Duodenal mucosa (tissue), 2 donors: ENCODE data around the gene MRFAP1.

Experiments used
- H3K27ac ChIP-seq: one replicate; pipeline ENCODE4 v1.7.0; 2013; ENCODE audit warnings: low read depth, low read length
- H3K27me3 ChIP-seq, 2 donors: one replicate each; pipeline ENCODE4 v1.7.0; 2013; ENCODE audit warnings: low read length in 2 of 2, control low read depth in 1 of 2; ENCODE audit not compliant: insufficient read depth in 2 of 2, control insufficient read depth in 1 of 2
- H3K36me3 ChIP-seq, 2 donors: one replicate each; pipeline ENCODE4 v1.7.0; 2013; ENCODE audit warnings: low read length in 2 of 2, control low read depth in 1 of 2; ENCODE audit not compliant: insufficient read depth in 2 of 2, control insufficient read depth in 1 of 2
- H3K4me1 ChIP-seq, 2 donors: one replicate each; pipeline ENCODE4 v1.7.0; 2013; ENCODE audit warnings: low read length in 2 of 2, control low read depth in 1 of 2; ENCODE audit not compliant: insufficient read depth in 2 of 2, control insufficient read depth in 1 of 2
- H3K4me3 ChIP-seq, 2 donors: one replicate each; pipeline ENCODE4 v1.7.0; 2013; ENCODE audit warnings: low read length in 2 of 2, low read depth in 1 of 2
- H3K9ac ChIP-seq, 2 donors: one replicate each; pipeline ENCODE4 v1.7.0; 2013; ENCODE audit warnings: low read length in 2 of 2, low read depth in 1 of 2
- H3K9me3 ChIP-seq, 2 donors: one replicate each; pipeline ENCODE4 v1.7.0; 2013; ENCODE audit warnings: low read length in 2 of 2, control low read depth in 1 of 2; ENCODE audit not compliant: control insufficient read depth in 1 of 2

MRFAP1 gene

GRCh38 chr4:6674500-6675149 lies 34.1 kb downstream of the MRFAP1 start:
- H3K9me3 ChIP-seq = no peaks in the 10 kb centered on the region
- no peaks in the 10 kb centered on the region for H3K27me3 ChIP-seq
- peak overlapping the region; percentile 69 for H3K27ac ChIP-seq
- H3K4me1 ChIP-seq = peaks cover 17 to 30% of the 10 kb centered on the region in 2 donors
- H3K4me3 ChIP-seq = peak overlapping the region; percentile 63 to 70
- peak overlapping the region; percentile 7 to 66 for H3K9ac ChIP-seq
- H3K36me3 ChIP-seq = peaks cover 0 to 4% of the 10 kb centered on the region in 2 donors

GRCh38 chr4:6676722-6677558 lies 36.5 kb downstream of the MRFAP1 start:
- Histone ChIP-seq H3K9ac (peak overlapping the region in 1 of 2 donors; percentile 20), H3K27me3 (no peaks in the 10 kb centered on the region), H3K27ac (no peak overlapping the region), H3K9me3 (no peaks in the 10 kb centered on the region), H3K4me1 (peaks cover 17 to 30% of the 10 kb centered on the region in 2 donors), H3K36me3 (peaks cover 0 to 4% of the 10 kb centered on the region in 2 donors), H3K4me3 (peak overlapping the region in 1 of 2 donors; percentile 34)

GRCh38 chr4:6680372-6681034 lies 40.0 kb downstream of the MRFAP1 start:
- H3K9ac ChIP-seq = no peak overlapping the region
- no peak overlapping the region for H3K4me3 ChIP-seq
- H3K36me3 ChIP-seq = peaks cover 0 to 4% of the 10 kb centered on the region in 2 donors
- no peaks in the 10 kb centered on the region for H3K27me3 ChIP-seq
- H3K4me1 ChIP-seq = peaks cover 8 to 20% of the 10 kb centered on the region in 2 donors
- no peaks in the 10 kb centered on the region for H3K9me3 ChIP-seq
- no peak overlapping the region for H3K27ac ChIP-seq

DNA sequence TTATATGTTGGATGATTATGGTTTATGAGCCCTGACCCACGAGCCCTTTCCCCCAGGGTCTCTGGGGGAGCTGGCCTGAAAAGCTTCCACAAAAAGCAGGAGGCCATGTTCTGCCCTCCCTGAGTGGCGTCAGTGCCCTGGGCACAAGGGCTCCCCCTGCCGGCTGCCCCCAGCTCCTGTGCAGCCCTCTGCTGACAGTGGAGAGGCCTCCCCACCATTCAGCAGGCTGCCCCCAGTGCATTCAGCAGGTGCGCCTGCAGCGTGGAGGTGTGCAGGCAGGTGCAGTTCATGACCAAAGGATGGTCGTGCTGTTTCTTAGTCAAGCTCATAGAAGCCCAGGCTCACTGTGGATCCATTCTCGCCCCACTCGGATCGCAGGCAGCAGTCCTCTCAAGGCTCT lies 40.7 kb downstream of the MRFAP1 start:
- no peak overlapping the region for H3K27ac ChIP-seq
- no peak overlapping the region for H3K4me3 ChIP-seq
- H3K36me3 ChIP-seq = peaks cover 0 to 4% of the 10 kb centered on the region in 2 donors
- no peak overlapping the region for H3K9ac ChIP-seq
- H3K4me1 ChIP-seq = peaks cover under 1 to 13% of the 10 kb centered on the region in 2 donors
- H3K9me3 ChIP-seq = no peaks in the 10 kb centered on the region
- H3K27me3 ChIP-seq = no peaks in the 10 kb centered on the region

DNA sequence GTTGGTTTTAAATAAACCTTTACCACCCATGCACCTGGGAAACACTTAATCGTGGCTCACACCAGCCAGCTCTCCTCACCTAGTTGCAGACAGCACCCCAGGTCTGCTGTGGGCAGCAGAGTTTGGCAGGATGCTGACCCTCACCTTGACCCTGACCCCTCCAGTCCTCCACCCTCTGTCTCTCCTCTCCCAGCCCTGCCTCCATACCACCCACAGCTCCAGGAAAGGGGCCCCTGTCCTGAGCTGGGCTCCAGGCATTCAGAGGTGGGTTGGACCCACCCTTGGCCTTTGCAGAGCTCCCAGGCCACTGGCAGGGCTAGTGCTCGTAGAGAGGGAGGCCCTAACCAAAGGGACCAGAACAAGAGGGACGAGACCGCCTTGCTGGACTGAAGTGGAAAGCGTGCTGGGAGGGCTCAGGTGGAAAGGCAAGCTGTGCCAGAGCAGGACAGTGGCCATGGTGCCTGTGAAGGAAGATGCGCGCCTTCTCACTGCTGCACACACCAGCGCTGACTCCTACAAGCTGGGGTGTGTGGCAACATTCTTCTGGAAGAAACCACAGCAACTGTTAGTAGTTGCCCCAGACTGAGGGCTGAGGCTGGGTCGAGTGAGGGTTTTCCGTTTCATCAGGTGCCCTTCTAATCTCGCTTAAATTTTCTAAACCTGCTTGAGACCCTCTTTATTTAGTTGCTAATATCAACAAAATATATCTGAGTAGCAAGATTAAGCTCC lies 42.5 kb downstream of the MRFAP1 start:
- Histone ChIP-seq H3K36me3 (peaks cover 0 to 4% of the 10 kb centered on the region in 2 donors), H3K9me3 (no peaks in the 10 kb centered on the region), H3K27ac (no peak overlapping the region), H3K4me3 (no peak overlapping the region), H3K9ac (no peak overlapping the region), H3K4me1 (no peaks in the 10 kb centered on the region), H3K27me3 (no peaks in the 10 kb centered on the region)

DNA sequence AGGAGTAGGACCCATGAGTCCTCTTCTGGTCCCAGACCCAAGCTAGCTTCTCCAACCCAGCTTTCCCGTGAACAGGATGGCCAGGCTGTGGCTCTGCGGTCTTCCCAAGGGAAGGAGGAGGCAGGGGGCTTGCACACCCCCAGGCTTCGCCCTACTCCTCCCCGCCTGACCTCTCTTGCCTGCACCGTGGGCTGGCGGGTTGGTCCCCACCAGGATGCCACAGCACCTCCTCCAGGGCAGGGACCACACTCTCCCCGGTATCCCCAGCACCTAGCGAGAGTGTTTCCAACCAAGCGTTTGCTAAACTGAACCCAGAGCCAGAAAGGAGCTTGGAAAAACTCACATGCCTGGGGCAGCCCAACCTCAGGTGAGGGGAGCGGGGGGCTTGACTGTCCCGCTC lies 44.2 kb downstream of the MRFAP1 start:
- H3K9me3 ChIP-seq = no peaks in the 10 kb centered on the region
- no peaks in the 10 kb centered on the region for H3K36me3 ChIP-seq
- H3K27me3 ChIP-seq = no peaks in the 10 kb centered on the region
- no peak overlapping the region for H3K9ac ChIP-seq
- peaks cover 9 to 10% of the 10 kb centered on the region in 2 donors for H3K4me1 ChIP-seq
- H3K4me3 ChIP-seq = no peak overlapping the region
- H3K27ac ChIP-seq = no peak overlapping the region

DNA sequence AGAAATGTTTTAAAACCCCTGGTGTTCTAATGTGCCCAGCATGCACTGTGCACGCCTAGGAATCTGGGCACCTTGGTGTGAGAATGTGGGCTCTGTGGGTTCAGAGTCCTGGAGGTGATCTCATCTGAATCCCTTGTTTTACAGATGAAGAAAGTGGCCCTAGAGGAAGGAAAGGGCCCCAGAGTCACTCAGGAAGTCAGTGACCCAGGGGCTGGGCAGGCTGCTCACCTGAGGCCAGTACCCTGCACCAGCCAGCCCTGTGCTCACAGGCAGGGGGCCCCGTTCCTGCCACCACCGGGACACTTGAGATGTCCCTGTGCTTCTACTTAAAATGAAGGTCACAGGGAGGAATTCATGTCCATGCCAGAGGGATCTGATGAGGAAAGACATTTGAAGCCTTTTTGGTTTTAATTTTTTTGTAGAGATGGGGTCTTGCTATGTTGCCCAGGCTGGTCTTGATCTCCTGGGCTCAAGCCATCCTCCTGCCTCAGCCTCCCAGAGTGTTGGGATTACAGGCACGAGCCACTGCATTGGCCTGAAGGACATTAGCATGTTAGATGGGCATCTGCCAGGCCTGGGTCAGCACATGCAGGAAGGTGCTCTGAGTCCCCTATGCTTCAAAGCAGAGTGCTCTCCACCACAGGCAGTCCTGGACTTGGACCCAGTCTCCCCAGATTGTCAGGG lies 45.8 kb downstream of the MRFAP1 start:
- H3K9ac ChIP-seq = no peak overlapping the region
- no peak overlapping the region for H3K27ac ChIP-seq
- no peaks in the 10 kb centered on the region for H3K36me3 ChIP-seq
- H3K4me1 ChIP-seq = peaks cover 9 to 16% of the 10 kb centered on the region in 2 donors
- no peak overlapping the region for H3K4me3 ChIP-seq
- no peaks in the 10 kb centered on the region for H3K27me3 ChIP-seq
- no peaks in the 10 kb centered on the region for H3K9me3 ChIP-seq

DNA sequence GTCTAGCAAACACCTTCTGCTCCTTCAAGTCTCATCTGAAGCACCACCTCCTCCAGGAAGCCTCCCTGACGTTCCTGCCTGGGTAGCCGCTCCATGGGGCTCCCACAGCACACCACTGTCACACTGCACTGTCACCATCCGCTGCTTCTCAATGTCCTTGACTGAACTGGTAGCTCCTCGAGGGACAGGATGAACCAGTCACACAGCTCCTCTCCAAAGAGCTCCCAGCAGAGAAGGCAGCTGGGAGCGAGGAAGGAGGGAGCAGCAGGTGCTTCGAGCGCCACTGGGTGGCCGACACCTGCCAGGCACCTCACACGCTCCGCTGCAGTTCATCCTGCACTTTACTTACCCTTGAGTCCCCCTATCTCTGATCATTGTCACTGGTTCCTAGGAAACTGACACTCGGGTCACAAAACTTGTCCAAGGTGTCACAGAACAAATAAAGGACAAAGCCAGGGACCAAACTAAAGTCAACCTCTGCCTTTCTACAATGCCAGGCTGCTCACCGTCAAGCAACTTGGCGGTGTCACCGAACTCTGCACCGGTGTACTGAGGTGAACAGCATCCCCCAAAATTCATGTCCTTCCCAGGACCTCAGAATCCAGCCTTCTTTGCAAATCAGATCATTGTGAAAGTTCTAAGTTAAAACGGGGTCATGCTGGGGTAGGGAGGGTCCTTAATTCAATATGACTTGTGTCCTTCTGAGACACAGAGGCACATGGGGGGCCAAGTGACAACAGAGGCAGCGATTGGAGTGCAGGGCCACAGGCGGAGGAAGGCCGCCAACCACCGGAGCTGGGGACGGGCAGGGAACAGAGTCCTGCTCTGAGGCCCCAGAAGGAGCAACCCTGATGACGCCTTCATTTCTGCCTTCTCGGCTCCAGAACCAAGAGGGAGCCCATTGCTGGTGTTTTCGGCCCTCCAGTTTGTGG lies 47.7 kb downstream of the MRFAP1 start:
- H3K9me3 ChIP-seq = no peaks in the 10 kb centered on the region

More for the DNA sequence above, 47.7 kb downstream of the MRFAP1 start:
- H3K36me3 ChIP-seq = no peaks in the 10 kb centered on the region
- no peak overlapping the region for H3K9ac ChIP-seq
- H3K4me1 ChIP-seq = peaks cover 9 to 16% of the 10 kb centered on the region in 2 donors
- H3K27ac ChIP-seq = no peak overlapping the region
- H3K4me3 ChIP-seq = no peak overlapping the region
- no peaks in the 10 kb centered on the region for H3K27me3 ChIP-seq
